NCI-H2171 treated with DMSO at 0.1 percent for 48 hours (cell line): ENCODE measurements around the gene SLC20A1.
"Not testable (repeated sequence)": the region's sequence is repeated elsewhere in the genome, so short reads cannot be mapped to it uniquely, and the experiment has no call there.

Experiments used
- DNase-seq: peaks from one replicate; lab custom pipeline; 2025; lab: John Stamatoyannopoulos, UW

The SLC20A1 gene

GRCh38 chr2:112645310-112646101 lies at the start of gene SLC20A1:
SLC20A1 (plus strand) TSS chr2:112645939; CDS start chr2:112646829, 890 bp downstream.
- peak; percentile 94 for DNase-seq

GRCh38 chr2:112597537-112598322 lies 48.0 kb upstream of the SLC20A1 start:
- DNase-seq, result no peak

- DNase-seq, result no peak
These were observed 45.1 kb upstream of the SLC20A1 start for GRCh38 chr2:112600634-112601033.

- no peak for DNase-seq
These were observed 44.0 kb upstream of the SLC20A1 start for GRCh38 chr2:112601754-112602153.

- DNase-seq, result no peak
These were observed 42.8 kb upstream of the SLC20A1 start for GRCh38 chr2:112602917-112603316.

GRCh38 chr2:112603731-112604130 lies 42.0 kb upstream of the SLC20A1 start:
- no peak for DNase-seq

GRCh38 chr2:112604952-112605351 lies 40.8 kb upstream of the SLC20A1 start:
- no peak for DNase-seq

- no peak for DNase-seq
These were observed 39.8 kb upstream of the SLC20A1 start for GRCh38 chr2:112605926-112606325.

- DNase-seq, result no peak
These were observed 39.2 kb upstream of the SLC20A1 start for GRCh38 chr2:112606547-112606946.

- no peak for DNase-seq
These were observed 37.9 kb upstream of the SLC20A1 start for GRCh38 chr2:112607680-112608438.

- not testable (repeated sequence) for DNase-seq
These were observed 36.4 kb upstream of the SLC20A1 start for GRCh38 chr2:112609320-112609719.

- DNase-seq, result not testable (repeated sequence)
These were observed 33.5 kb upstream of the SLC20A1 start for GRCh38 chr2:112612283-112612682.

GRCh38 chr2:112614201-112614840 lies 31.4 kb upstream of the SLC20A1 start:
- peak; percentile 22 for DNase-seq

GRCh38 chr2:112615051-112615450 lies 30.7 kb upstream of the SLC20A1 start:
- DNase-seq, result no peak

- not testable (repeated sequence) for DNase-seq
These were observed 29.9 kb upstream of the SLC20A1 start for GRCh38 chr2:112615798-112616197.

GRCh38 chr2:112618383-112618782 lies 27.4 kb upstream of the SLC20A1 start:
- DNase-seq, result no peak

- DNase-seq, result no peak
These were observed 23.8 kb upstream of the SLC20A1 start for GRCh38 chr2:112621790-112622527.

GRCh38 chr2:112622528-112622849 lies 23.2 kb upstream of the SLC20A1 start:
- DNase-seq, result peak; percentile 22

GRCh38 chr2:112623913-112624777 lies 21.6 kb upstream of the SLC20A1 start:
- DNase-seq, result no peak

- no peak for DNase-seq
These were observed 20.1 kb upstream of the SLC20A1 start for GRCh38 chr2:112625474-112626114.
